HepG2 (cell line): ENCODE data around the gene CCSER1.

Source experiments
- ATF6 ChIP-seq: sonication (generic); formaldehyde crosslinking; conservative IDR thresholded peaks from 2 replicates; pipeline ENCODE4 v1.4.0; 2020; ENCODE audit warnings: missing genetic modification reagents
- CENPBD1 ChIP-seq: sonication (generic); formaldehyde crosslinking; IDR thresholded peaks from 2 replicates; pipeline ENCODE4 v1.8.0; 2022; ENCODE audit warnings: missing genetic modification reagents, low read depth, mild to moderate bottlenecking, borderline replicate concordance
- CTCF ChIP-seq: sonication (generic); formaldehyde crosslinking; IDR thresholded peaks from 2 replicates; pipeline ENCODE4 v1.5.0; 2020; ENCODE audit warnings: mild to moderate bottlenecking, missing genetic modification reagents, moderate library complexity
- EZH2 ChIP-seq: conservative IDR thresholded peaks from 2 replicates; pipeline ENCODE4 v1.6.1; 2012; ENCODE audit warnings: mild to moderate bottlenecking, low read depth, low read length, moderate library complexity
- GATAD2A ChIP-seq: IDR thresholded peaks from 2 replicates; pipeline ENCODE4 v1.6.1; 2016
- JUN ChIP-seq: sonication (generic); formaldehyde crosslinking; IDR thresholded peaks from 2 replicates; pipeline ENCODE4 v1.4.0; 2020; ENCODE audit warnings: mild to moderate bottlenecking, missing genetic modification reagents
- POLR2A ChIP-seq, 2 experiments: IDR thresholded peaks; 2 replicates each; pipeline ENCODE4 v1.6.1; 2011; ENCODE audit warnings: low read depth in 2 of 2, low read length in 2 of 2, mild to moderate bottlenecking in 1 of 2, moderate library complexity in 1 of 2; ENCODE audit not compliant: insufficient read depth in 1 of 2
- POLR2AphosphoS5 ChIP-seq: IDR thresholded peaks from 2 replicates; pipeline ENCODE4 v1.6.1; 2012; ENCODE audit warnings: low read depth, low read length
- SUZ12 ChIP-seq: fragments of 150-350 bp; IDR thresholded peaks from 2 replicates; pipeline ENCODE4 v1.6.1; 2014; ENCODE audit warnings: low read depth, low read length
- ZBTB10 ChIP-seq: sonication (generic); formaldehyde crosslinking; IDR thresholded peaks from 2 replicates; pipeline ENCODE4 v1.4.0; 2020; ENCODE audit warnings: missing genetic modification reagents, borderline replicate concordance
- ZNF724P ChIP-seq: sonication (generic); formaldehyde crosslinking; IDR thresholded peaks from 2 replicates; pipeline ENCODE4 v1.8.0; 2022; ENCODE audit warnings: missing genetic modification reagents, borderline replicate concordance

GRCh38 chr4:91085961-91086360 lies 958.8 kb downstream of the CCSER1 start:
- TF ChIP-seq CTCF (CRISPR knock-in tag) (no peak), GATAD2A (CRISPR knock-in tag) (no peak), CENPBD1 (CRISPR knock-in tag) (no peak), EZH2 (no peak), JUN (CRISPR knock-in tag) (no peak), ZNF724P (CRISPR knock-in tag) (no peak), POLR2A (IDR thresholded peaks at IDR 0.05; ENCODE audit: insufficient read depth in 1 of 2, low read depth in 2 of 2, low read length in 2 of 2) (no peak), POLR2AphosphoS5 (no peak), SUZ12 (no peak), ATF6 (CRISPR knock-in tag) (no peak), ZBTB10 (CRISPR knock-in tag) (no peak)
